OCI-LY1 (cell line): ENCODE results near the gene SLC39A12.

Experiments used
- CTCF ChIP-seq: fragments of 200-600 bp; sonication (generic), shearing (Covaris generic); IDR thresholded peaks from 2 replicates; pipeline ENCODE4 v1.5.1; 2017; ENCODE audit warnings: mild to moderate bottlenecking, antibody characterized with exemption, low read length, moderate library complexity, mixed read lengths
- EZH2 ChIP-seq: fragments of 200-600 bp; sonication (generic), shearing (Covaris generic); IDR thresholded peaks from 2 replicates; pipeline ENCODE4 v1.8.0; 2017; ENCODE audit warnings: borderline replicate concordance, mixed run types, mild to moderate bottlenecking, antibody characterized with exemption, low read length, moderate library complexity, mixed read lengths

GRCh38 chr10:18044976-18045720 lies 93.4 kb downstream of the SLC39A12 start:
- TF ChIP-seq CTCF (no peak), EZH2 (no peak)
